NCI-H1417 treated with DMSO at 0.1 percent for 48 hours (cell line): ENCODE measurements around the gene MOB3C.
A peak's percentile ranks its signal among the peaks of the same experiment; 100 is the strongest.
"Not testable (repeated sequence)": the region's sequence is repeated elsewhere in the genome, so short reads cannot be mapped to it uniquely, and the experiment has no call there.

Experiments
- DNase-seq: peaks from one replicate; lab custom pipeline; 2025; lab: John Stamatoyannopoulos, UW

MOB3C gene

GRCh38 chr1:46616277-46617107 lies at the start of gene MOB3C:
MOB3C (minus strand) TSS chr1:46616811; CDS start chr1:46613321, 3,490 bp downstream.
- DNase-seq = no peak

GRCh38 chr1:46665983-46666382 lies 49.4 kb upstream of the MOB3C start:
- no peak for DNase-seq

GRCh38 chr1:46662919-46663318 lies 46.3 kb upstream of the MOB3C start:
- not testable (repeated sequence) for DNase-seq

- DNase-seq = not testable (repeated sequence)
These were observed 43.5 kb upstream of the MOB3C start for GRCh38 chr1:46660116-46660515.

- DNase-seq = no peak
These were observed 42.8 kb upstream of the MOB3C start for GRCh38 chr1:46659307-46659870.

GRCh38 chr1:46657775-46658174 lies 41.2 kb upstream of the MOB3C start:
- no peak for DNase-seq

- no peak for DNase-seq
These were observed 40.0 kb upstream of the MOB3C start for GRCh38 chr1:46656643-46657042.

GRCh38 chr1:46655848-46656247 lies 39.2 kb upstream of the MOB3C start:
- DNase-seq = no peak

- DNase-seq = not testable (repeated sequence)
These were observed 38.1 kb upstream of the MOB3C start for GRCh38 chr1:46654698-46655097.

- DNase-seq = no peak
These were observed 37.4 kb upstream of the MOB3C start for GRCh38 chr1:46654012-46654411.

- DNase-seq = no peak
These were observed 36.9 kb upstream of the MOB3C start for GRCh38 chr1:46653405-46653958.

- no peak for DNase-seq
These were observed 35.9 kb upstream of the MOB3C start for GRCh38 chr1:46652321-46653100.

GRCh38 chr1:46651152-46651551 lies 34.5 kb upstream of the MOB3C start:
- not testable (repeated sequence) for DNase-seq

GRCh38 chr1:46650491-46650890 lies 33.9 kb upstream of the MOB3C start:
- DNase-seq = no peak

GRCh38 chr1:46649764-46650163 lies 33.2 kb upstream of the MOB3C start:
- DNase-seq = no peak

GRCh38 chr1:46647611-46648010 lies 31.0 kb upstream of the MOB3C start:
- DNase-seq = no peak

GRCh38 chr1:46646844-46647243 lies 30.2 kb upstream of the MOB3C start:
- DNase-seq = no peak

- no peak for DNase-seq
These were observed 29.7 kb upstream of the MOB3C start for GRCh38 chr1:46646331-46646730.

- no peak for DNase-seq
These were observed 29.2 kb upstream of the MOB3C start for GRCh38 chr1:46645815-46646214.

GRCh38 chr1:46643368-46643775 lies 26.8 kb upstream of the MOB3C start:
- DNase-seq = peak; percentile 59

- no peak for DNase-seq
These were observed 25.6 kb upstream of the MOB3C start for GRCh38 chr1:46642115-46642680.

- DNase-seq = no peak
These were observed 22.9 kb upstream of the MOB3C start for GRCh38 chr1:46639547-46639946.
